ENCODE results near the gene HSD17B2. TPM values are rescaled to one million over a fixed set of nuclear protein-coding genes. Genes with fewer than 3 reads are reported as not detected.
A peak's percentile ranks its signal among the peaks of the same experiment; 100 is the strongest.
"Not testable (repeated sequence)": the region's sequence is repeated elsewhere in the genome, so short reads cannot be mapped to it uniquely, and the experiment has no call there.

Gene HSD17B2
- total RNA-seq, 1 donor from 2014 or later = 10.4 TPM

GRCh38 chr16:82133798-82134197, 98.7 kb downstream of the HSD17B2 start:
- no peak for DNase-seq (ENCODE audit: low spot score)

GRCh38 chr16:82134846-82135245, 99.8 kb downstream of the HSD17B2 start:
- no peak for DNase-seq (ENCODE audit: low spot score)

- no peak for DNase-seq (ENCODE audit: low spot score)
Measured at GRCh38 chr16:82135844-82136243, 100.8 kb downstream of the HSD17B2 start.

- no peak for DNase-seq (ENCODE audit: low spot score)
Measured at GRCh38 chr16:82136956-82137821, 102.1 kb downstream of the HSD17B2 start.

GRCh38 chr16:82137822-82138167, 102.7 kb downstream of the HSD17B2 start:
- peak; percentile 22 for DNase-seq (ENCODE audit: low spot score)

GRCh38 chr16:82138478-82139285, 103.6 kb downstream of the HSD17B2 start:
- DNase-seq (ENCODE audit: low spot score) = no peak

GRCh38 chr16:82139286-82139571, 104.2 kb downstream of the HSD17B2 start:
- not testable (repeated sequence) for DNase-seq (ENCODE audit: low spot score)

- no peak for DNase-seq (ENCODE audit: low spot score)
Measured at GRCh38 chr16:82146556-82146955, 111.5 kb downstream of the HSD17B2 start.

GRCh38 chr16:82146957-82147356, 111.9 kb downstream of the HSD17B2 start:
- DNase-seq (ENCODE audit: low spot score) = no peak

GRCh38 chr16:82147546-82147945, 112.5 kb downstream of the HSD17B2 start:
- DNase-seq (ENCODE audit: low spot score) = peak; percentile 33

Other genes with a start within 250 kb of the HSD17B2 start
- 1.9 TPM for gene SDR42E1, start 23.8 kb upstream of the HSD17B2 start, total RNA-seq (ENCODE audit: insufficient read depth, low replicate concordance)
- gene MPHOSPH6, start 135.0 kb downstream of the HSD17B2 start, total RNA-seq (ENCODE audit: insufficient read depth, low replicate concordance) = 24.6 TPM